Measurements from ENCODE around the gene RAP1GAP.

Gene RAP1GAP

DNA sequence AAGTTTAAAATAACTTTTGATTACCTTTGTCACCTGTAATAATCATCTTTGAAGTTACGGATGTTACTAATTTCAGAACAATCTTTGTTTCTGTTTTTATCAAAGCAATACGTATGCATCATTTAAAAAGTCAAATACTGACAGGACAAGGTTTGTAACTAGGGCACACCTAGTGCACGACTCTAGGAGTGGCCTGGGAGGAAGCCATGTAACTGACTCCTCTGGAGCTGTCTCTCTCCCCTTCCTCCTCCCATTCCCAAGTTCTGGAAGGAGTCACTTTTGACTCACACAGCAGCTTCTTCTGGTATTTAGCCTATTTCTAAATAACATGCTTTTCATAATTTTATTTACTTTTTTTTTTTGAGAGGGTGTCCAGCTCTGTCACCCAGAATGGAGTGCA, 11.8 kb upstream of the RAP1GAP start:
- Histone ChIP-seq H4K20me1 (ENCODE audit: insufficient read depth, low read length) (no peaks in the 10 kb centered on the region), H3K27me3 (replicated peaks; ENCODE audit: insufficient read depth, low read length) (no peaks in the 10 kb centered on the region), H3K9me2 (replicated peaks; ENCODE audit: insufficient read depth, low read length) (no peaks in the 10 kb centered on the region), H3K27ac (ENCODE audit: low read length) (no peak overlapping the region), H3K36me3 (replicated peaks; ENCODE audit: insufficient read depth, low read length) (peaks cover 6% of the 10 kb centered on the region; the same call in 1 of the 2 replicates), H3K4me3 (ENCODE audit: low read length) (no peak overlapping the region), H2AFZ (ENCODE audit: low read length) (no peak overlapping the region), H3K9me3 (replicated peaks; ENCODE audit: insufficient read depth, low read length) (no peaks in the 10 kb centered on the region), H3K4me1 (ENCODE audit: low read length) (no peaks in the 10 kb centered on the region), H3K79me2 (ENCODE audit: low read length) (no peaks in the 10 kb centered on the region), H3K9ac (ENCODE audit: low read length) (no peak overlapping the region), H3K4me2 (ENCODE audit: low read depth, low read length) (no peak overlapping the region), H3F3A (ENCODE audit: insufficient read depth, low read length) (no peaks in the 10 kb centered on the region; the same call in 1 of the 2 replicates)
- TF ChIP-seq EZH2phosphoT487 (IDR thresholded peaks at IDR 0.05; ENCODE audit: low read length) (no peak), EZH2 (optimal IDR thresholded peaks at IDR 0.05; ENCODE audit: low read depth, low read length) (no peak)
- TF ChIP-seq, protein P1, sequence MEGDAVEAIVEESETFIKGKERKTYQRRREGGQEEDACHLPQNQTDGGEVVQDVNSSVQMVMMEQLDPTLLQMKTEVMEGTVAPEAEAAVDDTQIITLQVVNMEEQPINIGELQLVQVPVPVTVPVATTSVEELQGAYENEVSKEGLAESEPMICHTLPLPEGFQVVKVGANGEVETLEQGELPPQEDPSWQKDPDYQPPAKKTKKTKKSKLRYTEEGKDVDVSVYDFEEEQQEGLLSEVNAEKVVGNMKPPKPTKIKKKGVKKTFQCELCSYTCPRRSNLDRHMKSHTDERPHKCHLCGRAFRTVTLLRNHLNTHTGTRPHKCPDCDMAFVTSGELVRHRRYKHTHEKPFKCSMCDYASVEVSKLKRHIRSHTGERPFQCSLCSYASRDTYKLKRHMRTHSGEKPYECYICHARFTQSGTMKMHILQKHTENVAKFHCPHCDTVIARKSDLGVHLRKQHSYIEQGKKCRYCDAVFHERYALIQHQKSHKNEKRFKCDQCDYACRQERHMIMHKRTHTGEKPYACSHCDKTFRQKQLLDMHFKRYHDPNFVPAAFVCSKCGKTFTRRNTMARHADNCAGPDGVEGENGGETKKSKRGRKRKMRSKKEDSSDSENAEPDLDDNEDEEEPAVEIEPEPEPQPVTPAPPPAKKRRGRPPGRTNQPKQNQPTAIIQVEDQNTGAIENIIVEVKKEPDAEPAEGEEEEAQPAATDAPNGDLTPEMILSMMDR (IDR thresholded peaks at IDR 0.05; ENCODE audit: low read length), result no peak
- DNase-seq, result no peak

DNA sequence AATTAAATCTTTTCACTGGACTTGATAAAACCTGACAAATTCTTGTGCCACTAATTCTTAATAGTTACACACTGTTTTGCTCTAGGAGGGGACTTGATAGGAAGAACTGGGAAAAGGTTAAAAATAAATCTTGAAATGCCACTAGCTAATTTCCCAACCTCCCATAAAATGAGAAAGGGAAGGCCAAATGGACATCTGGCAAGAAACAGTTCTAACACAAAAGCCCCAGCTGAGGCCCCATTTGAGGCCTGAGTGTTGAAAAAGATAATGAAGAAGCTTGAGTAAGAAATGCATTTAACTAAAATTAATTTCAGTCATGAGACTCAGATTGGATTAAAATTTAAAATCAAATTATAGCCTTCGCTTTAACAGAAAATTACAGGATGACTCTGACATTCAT, 11.2 kb upstream of the RAP1GAP start:
- TF ChIP-seq EZH2phosphoT487 (IDR thresholded peaks at IDR 0.05; ENCODE audit: low read length), result no peak
- TF ChIP-seq, protein P1 (IDR thresholded peaks at IDR 0.05; ENCODE audit: low read length), result no peak
- TF ChIP-seq EZH2 (optimal IDR thresholded peaks at IDR 0.05; ENCODE audit: low read depth, low read length), result no peak
- no peaks in the 10 kb centered on the region; the same call in 1 of the 2 replicates for H3F3A ChIP-seq (ENCODE audit: insufficient read depth, low read length)
- H3K9me2 ChIP-seq (replicated peaks; ENCODE audit: insufficient read depth, low read length), result no peaks in the 10 kb centered on the region
- H3K27me3 ChIP-seq (replicated peaks; ENCODE audit: insufficient read depth, low read length), result no peaks in the 10 kb centered on the region
- H3K36me3 ChIP-seq (replicated peaks; ENCODE audit: insufficient read depth, low read length), result peaks cover 6% of the 10 kb centered on the region; the same call in 1 of the 2 replicates
- H3K4me2 ChIP-seq (ENCODE audit: low read depth, low read length), result no peak overlapping the region
- no peaks in the 10 kb centered on the region for H3K4me1 ChIP-seq (ENCODE audit: low read length)
- H3K4me3 ChIP-seq (ENCODE audit: low read length), result no peak overlapping the region
- DNase-seq, result no peak
- no peaks in the 10 kb centered on the region for H4K20me1 ChIP-seq (ENCODE audit: insufficient read depth, low read length)
- no peak overlapping the region for H2AFZ ChIP-seq (ENCODE audit: low read length)
- H3K9me3 ChIP-seq (replicated peaks; ENCODE audit: insufficient read depth, low read length), result no peaks in the 10 kb centered on the region
- no peaks in the 10 kb centered on the region for H3K79me2 ChIP-seq (ENCODE audit: low read length)
- no peak overlapping the region for H3K9ac ChIP-seq (ENCODE audit: low read length)
- H3K27ac ChIP-seq (ENCODE audit: low read length), result no peak overlapping the region

DNA sequence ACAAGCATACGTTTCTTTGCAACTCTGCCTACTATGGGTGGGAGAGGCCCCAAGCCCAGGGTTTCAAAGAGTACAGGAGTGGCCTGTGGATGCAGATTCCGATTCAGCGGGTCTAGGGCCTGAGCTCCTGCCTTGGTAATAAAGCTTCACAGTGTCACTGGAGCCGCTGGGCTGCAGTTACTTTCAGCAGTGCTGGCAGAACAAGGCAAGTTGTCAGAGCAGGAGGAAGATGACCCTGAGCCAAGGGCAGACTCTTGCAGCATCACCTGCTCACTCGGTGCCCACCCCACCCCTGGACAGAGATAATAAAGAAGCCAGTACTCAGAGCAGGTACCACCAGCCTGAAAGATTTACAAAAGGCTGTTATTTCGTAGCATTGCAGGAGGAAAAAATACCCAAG, 8.0 kb upstream of the RAP1GAP start:
- peaks cover 6% of the 10 kb centered on the region; the same call in 1 of the 2 replicates for H3K36me3 ChIP-seq (replicated peaks; ENCODE audit: insufficient read depth, low read length)
- H3K79me2 ChIP-seq (ENCODE audit: low read length), result no peaks in the 10 kb centered on the region
- H3K4me2 ChIP-seq (ENCODE audit: low read depth, low read length), result no peak overlapping the region
- H3F3A ChIP-seq (ENCODE audit: insufficient read depth, low read length), result no peaks in the 10 kb centered on the region; the same call in 1 of the 2 replicates
- H3K4me3 ChIP-seq (ENCODE audit: low read length), result no peak overlapping the region
- H3K27me3 ChIP-seq (replicated peaks; ENCODE audit: insufficient read depth, low read length), result no peaks in the 10 kb centered on the region
- no peak overlapping the region for H3K27ac ChIP-seq (ENCODE audit: low read length)
- H4K20me1 ChIP-seq (ENCODE audit: insufficient read depth, low read length), result no peaks in the 10 kb centered on the region
- no peak overlapping the region for H3K9ac ChIP-seq (ENCODE audit: low read length)
- no peaks in the 10 kb centered on the region for H3K9me3 ChIP-seq (replicated peaks; ENCODE audit: insufficient read depth, low read length)
- H3K4me1 ChIP-seq (ENCODE audit: low read length), result no peaks in the 10 kb centered on the region
- no peak overlapping the region for H2AFZ ChIP-seq (ENCODE audit: low read length)
- H3K9me2 ChIP-seq (replicated peaks; ENCODE audit: insufficient read depth, low read length), result no peaks in the 10 kb centered on the region
- no peak for TF ChIP-seq EZH2 (optimal IDR thresholded peaks at IDR 0.05; ENCODE audit: low read depth, low read length)
- TF ChIP-seq EZH2phosphoT487 (IDR thresholded peaks at IDR 0.05; ENCODE audit: low read length), result no peak
- TF ChIP-seq, protein P1 (IDR thresholded peaks at IDR 0.05; ENCODE audit: low read length), result no peak
- DNase-seq, result no peak

Measured in MM.1S (cell line).